Endometrium (tissue), 2 donors: ENCODE measurements around the gene ENPEP.

Source experiments
- FAIRE-seq: peaks from 2 replicates; lab custom pipeline; 2012; peaks lifted over from hg19 to GRCh38; lab: Jason Lieb, UNC
- donor health status: control.
- donor health status: control.

ENPEP gene

GRCh38 chr4:110610620-110610939 lies 134.6 kb downstream of the ENPEP start:
- no peak for FAIRE-seq

- FAIRE-seq = no peak
Observed at GRCh38 chr4:110610940-110611831, 135.2 kb downstream of the ENPEP start.

GRCh38 chr4:110611968-110612447 lies 136.1 kb downstream of the ENPEP start:
- no peak for FAIRE-seq

- FAIRE-seq = no peak
Observed at GRCh38 chr4:110612631-110613269, 136.8 kb downstream of the ENPEP start.

- FAIRE-seq = no peak
Observed at GRCh38 chr4:110613745-110614144, 137.8 kb downstream of the ENPEP start.

GRCh38 chr4:110614173-110614963 lies 138.4 kb downstream of the ENPEP start:
- no peak for FAIRE-seq
